HL-60/S4 treated with retinoic acid at 250 ng/mL for 4 days and 3 days (cell line): ENCODE data around the gene TNIP3.

Experiments used
- in situ Hi-C: fragments of 300-500 bp; cut with MboI; formaldehyde crosslinking; loops from 2 replicates; pipeline ENCODE4 v1.7.0; 2022; ENCODE audit warnings: low sequenced_read_pairs

Gene TNIP3

GRCh38 chr4:121139533-121140222 lies 24.4 kb downstream of the TNIP3 start:
- in situ Hi-C loops = no loop called here

- in situ Hi-C loops = no loop called here
Measured at GRCh38 chr4:121138039-121138825, 25.9 kb downstream of the TNIP3 start.

- in situ Hi-C loops = no loop called here
Measured at GRCh38 chr4:121130326-121130660, 33.8 kb downstream of the TNIP3 start.

GRCh38 chr4:121129606-121130325 lies 34.4 kb downstream of the TNIP3 start:
- in situ Hi-C loops = no loop called here

- in situ Hi-C loops = no loop called here
Measured at GRCh38 chr4:121127100-121127499, 37.0 kb downstream of the TNIP3 start.

- in situ Hi-C loops = no loop called here
Measured at GRCh38 chr4:121126449-121127006, 37.6 kb downstream of the TNIP3 start.

GRCh38 chr4:121125498-121125885 lies 38.6 kb downstream of the TNIP3 start:
- in situ Hi-C loops = no loop called here

GRCh38 chr4:121122661-121123060 lies 41.5 kb downstream of the TNIP3 start:
- in situ Hi-C loops = no loop called here

GRCh38 chr4:121119715-121120114 lies 44.4 kb downstream of the TNIP3 start:
- in situ Hi-C loops = no loop called here

- in situ Hi-C loops = no loop called here
Measured at GRCh38 chr4:121118344-121118743, 45.8 kb downstream of the TNIP3 start.

- in situ Hi-C loops = no loop called here
Measured at GRCh38 chr4:121114756-121115155, 49.4 kb downstream of the TNIP3 start.

- in situ Hi-C loops = no loop called here
Measured at GRCh38 chr4:121112530-121112929, 51.6 kb downstream of the TNIP3 start.

GRCh38 chr4:121108557-121108956 lies 55.6 kb downstream of the TNIP3 start:
- in situ Hi-C loops = no loop called here

- in situ Hi-C loops = no loop called here
Measured at GRCh38 chr4:121107507-121107906, 56.6 kb downstream of the TNIP3 start.

- in situ Hi-C loops = no loop called here
Measured at GRCh38 chr4:121100093-121100775, 63.9 kb downstream of the TNIP3 start.

GRCh38 chr4:121098266-121098665 lies 65.9 kb downstream of the TNIP3 start:
- in situ Hi-C loops = no loop called here

- in situ Hi-C loops = no loop called here
Measured at GRCh38 chr4:121096629-121097028, 67.5 kb downstream of the TNIP3 start.

- in situ Hi-C loops = no loop called here
Measured at GRCh38 chr4:121096191-121096590, 67.9 kb downstream of the TNIP3 start.

GRCh38 chr4:121094297-121094966 lies 69.7 kb downstream of the TNIP3 start:
- in situ Hi-C loops = no loop called here

- in situ Hi-C loops = no loop called here
Measured at GRCh38 chr4:121093261-121093660, 70.9 kb downstream of the TNIP3 start.
